Mesothelial cell of epicardium (in vitro differentiated cells): ENCODE results near the gene TMEM119. TPM values are rescaled to one million over a fixed set of nuclear protein-coding genes. Genes with fewer than 3 reads are reported as not detected.

Experiments
- DNase-seq, 2 experiments: peaks; one replicate each; pipeline ENCODE4 v3.0.0; 2021; ENCODE audit warnings: low spot score in 2 of 2; ENCODE audit not compliant: unreplicated experiment in 2 of 2
- H3K27ac Mint-ChIP-seq: 2 replicates; pipeline ENCODE4 v1.8.0; 2021; ENCODE audit warnings: mixed read lengths
- H3K27me3 Mint-ChIP-seq: 2 replicates; pipeline ENCODE4 v1.8.0; 2021; ENCODE audit warnings: low read depth, mixed read lengths
- H3K36me3 Mint-ChIP-seq: 2 replicates; pipeline ENCODE4 v1.8.0; 2021; ENCODE audit warnings: mixed read lengths
- H3K4me1 Mint-ChIP-seq: 2 replicates; pipeline ENCODE4 v1.8.0; 2021; ENCODE audit warnings: mixed read lengths
- H3K4me3 Mint-ChIP-seq: 2 replicates; pipeline ENCODE4 v1.8.0; 2021; ENCODE audit warnings: mild to moderate bottlenecking, moderate library complexity, mixed read lengths
- H3K9me3 Mint-ChIP-seq: 2 replicates; pipeline ENCODE4 v1.8.0; 2021; ENCODE audit warnings: mixed read lengths
- total RNA-seq: library from RNA; stranded (reverse); gene quantifications from 3 replicates; pipeline ENCODE4 v1.2.1, GENCODE V29; 2021
- TF ChIP-seq, protein P1 (sequence below): fragments of 200-600 bp; sonication (generic); IDR thresholded peaks from one replicate; pipeline ENCODE4 v1.5.0; 2021; ENCODE audit warnings: antibody characterized with exemption; ENCODE audit not compliant: unreplicated experiment

Gene TMEM119
- total RNA-seq, 1 donor from 2014 or later, result 41.2 TPM

DNA sequence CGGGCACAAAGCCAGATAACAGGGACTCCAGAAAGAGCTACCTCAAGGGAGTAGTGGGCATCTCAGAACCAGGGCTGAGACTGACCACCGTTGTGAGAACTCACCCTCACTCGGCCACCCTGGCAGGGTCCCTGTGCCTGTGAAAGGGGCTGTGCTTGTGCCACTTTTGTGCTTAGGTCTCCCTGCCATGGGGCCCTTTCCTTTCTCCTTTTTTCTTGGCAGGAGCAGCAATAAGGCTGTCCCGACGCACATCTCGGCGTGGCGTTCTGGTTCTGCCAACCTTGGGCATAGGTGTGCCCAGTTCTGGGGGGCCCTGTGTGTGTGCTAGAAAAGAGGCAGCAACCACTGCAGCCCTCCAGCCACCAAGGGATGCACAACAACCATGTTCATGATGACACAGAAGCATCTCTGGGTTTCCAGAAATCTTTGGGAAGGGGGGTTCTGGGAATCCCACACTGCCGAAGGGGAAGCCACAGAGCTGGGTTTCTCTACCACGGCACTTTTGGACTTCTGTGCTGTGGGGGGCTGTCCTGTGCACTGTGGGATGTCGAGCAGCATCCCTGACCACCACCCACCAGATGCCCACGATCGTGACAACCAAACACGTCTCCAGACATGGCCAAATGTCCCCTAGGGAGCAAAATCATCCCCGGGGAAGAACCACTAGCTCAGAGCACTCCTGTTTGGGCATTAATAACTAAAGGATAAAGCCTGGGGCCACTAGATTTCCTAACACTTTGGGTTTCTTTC, 13.1 kb upstream of the TMEM119 start:
- peaks cover 3% of the 10 kb centered on the region for H3K4me1 Mint-ChIP-seq
- no peaks in the 10 kb centered on the region for H3K9me3 Mint-ChIP-seq
- TF ChIP-seq, protein P1, sequence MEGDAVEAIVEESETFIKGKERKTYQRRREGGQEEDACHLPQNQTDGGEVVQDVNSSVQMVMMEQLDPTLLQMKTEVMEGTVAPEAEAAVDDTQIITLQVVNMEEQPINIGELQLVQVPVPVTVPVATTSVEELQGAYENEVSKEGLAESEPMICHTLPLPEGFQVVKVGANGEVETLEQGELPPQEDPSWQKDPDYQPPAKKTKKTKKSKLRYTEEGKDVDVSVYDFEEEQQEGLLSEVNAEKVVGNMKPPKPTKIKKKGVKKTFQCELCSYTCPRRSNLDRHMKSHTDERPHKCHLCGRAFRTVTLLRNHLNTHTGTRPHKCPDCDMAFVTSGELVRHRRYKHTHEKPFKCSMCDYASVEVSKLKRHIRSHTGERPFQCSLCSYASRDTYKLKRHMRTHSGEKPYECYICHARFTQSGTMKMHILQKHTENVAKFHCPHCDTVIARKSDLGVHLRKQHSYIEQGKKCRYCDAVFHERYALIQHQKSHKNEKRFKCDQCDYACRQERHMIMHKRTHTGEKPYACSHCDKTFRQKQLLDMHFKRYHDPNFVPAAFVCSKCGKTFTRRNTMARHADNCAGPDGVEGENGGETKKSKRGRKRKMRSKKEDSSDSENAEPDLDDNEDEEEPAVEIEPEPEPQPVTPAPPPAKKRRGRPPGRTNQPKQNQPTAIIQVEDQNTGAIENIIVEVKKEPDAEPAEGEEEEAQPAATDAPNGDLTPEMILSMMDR, result no peak
- no peaks in the 10 kb centered on the region for H3K36me3 Mint-ChIP-seq
- H3K4me3 Mint-ChIP-seq, result no peak overlapping the region
- H3K27ac Mint-ChIP-seq, result no peak overlapping the region
- no peaks in the 10 kb centered on the region for H3K27me3 Mint-ChIP-seq
- DNase-seq, result no peak

DNA sequence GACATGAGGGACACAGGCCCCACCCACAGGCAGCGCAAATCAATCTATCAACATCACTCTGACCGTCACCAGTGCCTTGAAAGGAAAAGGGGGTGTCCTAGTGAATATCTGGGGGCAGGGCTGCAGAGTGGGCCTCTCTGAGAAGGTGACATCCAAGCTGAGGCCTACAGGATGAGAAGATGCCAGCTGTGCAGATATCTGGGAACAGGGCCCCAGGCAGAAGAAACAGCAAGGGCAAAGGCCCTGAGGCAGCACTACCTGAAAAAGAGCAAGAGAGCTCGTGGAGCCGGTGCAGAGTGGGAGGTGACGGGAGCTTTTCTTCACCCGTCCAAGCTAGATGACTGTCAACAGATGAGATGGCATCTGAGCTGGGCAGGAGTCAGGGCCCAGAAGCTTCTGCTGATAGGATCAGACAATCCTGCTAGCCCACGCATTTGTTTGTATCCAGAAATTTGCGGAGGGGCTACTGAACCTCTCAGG, 12.5 kb upstream of the TMEM119 start:
- TF ChIP-seq, protein P1, result no peak
- Mint-ChIP-seq H3K27ac (no peak overlapping the region), H3K4me1 (peaks cover 3% of the 10 kb centered on the region)

DNA sequence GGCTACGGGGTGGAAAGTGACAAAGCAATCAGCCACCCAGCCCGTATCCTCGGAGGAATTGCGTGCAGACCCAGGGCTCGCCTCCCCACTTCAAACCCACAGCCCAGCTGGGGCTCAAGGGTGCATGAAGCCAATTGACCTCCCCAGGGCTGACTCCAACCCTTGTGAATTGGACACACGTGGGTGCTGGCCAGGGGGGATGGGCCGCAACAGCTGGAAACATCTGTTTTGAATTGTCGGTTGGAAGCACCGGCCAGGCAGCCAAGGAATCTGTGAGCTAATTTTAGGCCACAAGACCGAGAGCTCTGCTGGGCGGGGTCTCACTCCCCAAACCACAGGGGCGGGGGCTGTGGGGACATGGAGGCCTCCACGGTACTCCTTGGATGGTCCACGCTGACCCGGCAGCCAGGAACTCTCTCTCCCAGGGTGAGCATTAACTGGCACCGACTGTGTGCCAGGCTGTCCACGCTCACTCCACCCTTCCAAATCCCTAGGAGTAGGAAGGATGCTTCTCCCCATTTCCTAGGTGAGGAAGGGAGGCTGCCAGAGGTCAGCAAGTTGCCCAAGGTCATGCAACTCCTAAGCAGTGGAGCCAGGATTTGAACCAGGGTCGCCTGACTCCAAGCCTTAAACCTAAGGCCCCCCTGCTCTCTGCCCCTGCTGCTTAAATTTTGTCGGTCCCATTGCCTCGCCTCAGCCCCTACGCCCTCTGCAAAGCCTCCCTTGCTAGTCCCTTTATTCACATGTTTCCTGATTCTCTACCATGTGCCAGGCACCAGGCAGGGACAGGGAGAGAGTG, 11.9 kb upstream of the TMEM119 start:
- Mint-ChIP-seq H3K27me3 (no peaks in the 10 kb centered on the region), H3K4me3 (no peak overlapping the region), H3K36me3 (no peaks in the 10 kb centered on the region), H3K9me3 (no peaks in the 10 kb centered on the region), H3K4me1 (peaks cover 3% of the 10 kb centered on the region), H3K27ac (no peak overlapping the region)
- DNase-seq, result peak in 1 of 2 experiments; percentile 63
- TF ChIP-seq, protein P1, result no peak

More for the DNA sequence above, 12.5 kb upstream of the TMEM119 start:
- Mint-ChIP-seq H3K27me3 (no peaks in the 10 kb centered on the region), H3K9me3 (no peaks in the 10 kb centered on the region), H3K4me3 (no peak overlapping the region), H3K36me3 (no peaks in the 10 kb centered on the region)
- no peak for DNase-seq

DNA sequence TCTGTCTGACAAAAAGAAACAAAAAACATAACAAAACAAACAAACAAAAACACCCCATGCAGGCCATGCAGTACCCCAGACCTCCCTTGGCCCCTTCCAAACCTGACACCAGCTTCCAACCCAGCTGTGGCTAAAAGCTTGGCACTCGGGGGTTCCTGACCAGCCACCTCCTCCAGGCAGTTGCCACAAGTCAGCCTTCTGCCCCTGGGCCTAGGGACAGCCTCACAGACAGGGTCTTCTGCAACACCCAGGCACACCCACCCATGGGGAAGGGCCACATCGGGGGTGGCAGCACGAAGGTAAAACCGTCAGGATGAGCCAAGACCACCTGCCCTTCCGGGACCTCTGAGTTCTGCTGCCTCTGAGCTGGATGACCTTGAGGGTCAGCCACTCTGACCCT, 10.7 kb upstream of the TMEM119 start:
- DNase-seq, result no peak
- H3K36me3 Mint-ChIP-seq, result no peaks in the 10 kb centered on the region
- TF ChIP-seq, protein P1, result no peak
- H3K27ac Mint-ChIP-seq, result peak overlapping the region; percentile 30
- H3K4me1 Mint-ChIP-seq, result peaks cover 7% of the 10 kb centered on the region
- H3K27me3 Mint-ChIP-seq, result no peaks in the 10 kb centered on the region
- H3K9me3 Mint-ChIP-seq, result no peaks in the 10 kb centered on the region
- H3K4me3 Mint-ChIP-seq, result no peak overlapping the region

DNA sequence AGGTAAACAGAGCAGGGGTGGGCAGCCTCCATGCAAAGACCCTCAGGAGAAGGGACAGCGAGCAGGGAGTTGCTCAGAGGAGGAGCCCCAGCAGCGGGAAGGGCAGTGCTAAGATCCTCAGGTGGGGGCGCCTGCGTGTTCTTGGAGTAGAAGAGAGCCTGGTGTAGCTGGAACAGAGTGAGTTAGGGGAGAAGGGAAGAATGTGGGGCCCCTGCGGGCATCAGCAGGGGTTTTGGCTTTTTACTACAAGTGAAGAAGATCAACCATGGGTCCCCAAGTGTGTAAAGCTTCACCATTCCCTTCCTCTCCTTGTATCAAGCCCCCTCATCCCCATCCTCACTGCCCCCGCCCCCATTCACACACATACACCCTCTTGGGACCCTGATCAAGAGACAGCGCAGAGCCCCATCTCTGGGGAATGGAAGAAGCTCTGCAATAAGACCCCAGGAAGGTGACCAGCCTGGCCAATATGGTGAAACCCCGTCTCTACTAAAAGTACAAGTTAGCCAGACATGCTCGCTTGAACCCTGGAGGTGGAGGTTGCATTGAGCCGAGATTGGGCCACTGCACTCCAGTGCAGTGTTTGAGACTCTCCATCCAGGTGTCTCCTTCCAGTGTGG, 10.2 kb upstream of the TMEM119 start:
- peak overlapping the region; percentile 30 for H3K27ac Mint-ChIP-seq
- H3K4me1 Mint-ChIP-seq, result peaks cover 7% of the 10 kb centered on the region
- no peaks in the 10 kb centered on the region for H3K36me3 Mint-ChIP-seq
- H3K27me3 Mint-ChIP-seq, result no peaks in the 10 kb centered on the region
- no peak for DNase-seq
- TF ChIP-seq, protein P1, result no peak
- H3K4me3 Mint-ChIP-seq, result no peak overlapping the region
- no peaks in the 10 kb centered on the region for H3K9me3 Mint-ChIP-seq
